IMR-90 (cell line): ENCODE measurements around the gene ATG10. TPM values are rescaled to one million over a fixed set of nuclear protein-coding genes. Genes with fewer than 3 reads are reported as not detected.

Source experiments
- ATAC-seq: fragments of 200-7000 bp; cut with Tn5 transposase; 2 replicates; pipeline ENCODE4 v1.9.1; 2020; ENCODE audit warnings: low read depth, mild to moderate bottlenecking, moderate library complexity
- BruUV-seq: library from RNA; stranded (reverse); fragments of 400-500 nt; replicated peaks from 2 replicates; lab custom pipeline; 2021; lab: Mats Ljungman, UMichigan
- CTCF ChIA-PET: fragments of 300-600 bp; formaldehyde crosslinking; extraction: SDS; loops from one replicate; lab custom pipeline; 2021; ENCODE audit warnings: antibody characterized with exemption; lab: Yijun Ruan, JAX
- POLR2A ChIA-PET: fragments of 300-600 bp; sonication (Branson Sonifier 250); formaldehyde crosslinking; loops from one replicate; lab custom pipeline; 2022; ENCODE audit warnings: antibody characterized with exemption; ENCODE audit not compliant: unreplicated experiment; lab: Charles Lee
- DNase-seq: peaks from one replicate; pipeline ENCODE4 v3.0.0; 2013
- H2AFZ ChIP-seq: replicated peaks from 2 replicates; pipeline ENCODE3; 2013; ENCODE audit warnings: low read length, mild to moderate bottlenecking; ENCODE audit not compliant: poor library complexity
- H2AK5ac ChIP-seq: 2 replicates; pipeline ENCODE4 v1.6.1; 2013; ENCODE audit warnings: low read depth, low read length, inconsistent platforms
- H2AK9ac ChIP-seq: replicated peaks from 2 replicates; pipeline ENCODE3; 2013; ENCODE audit warnings: mild to moderate bottlenecking, low read depth, low read length, moderate library complexity; ENCODE audit not compliant: poor library complexity
- H2BK120ac ChIP-seq: 2 replicates; pipeline ENCODE4 v1.6.1; 2013; ENCODE audit warnings: low read depth, low read length, inconsistent platforms
- H2BK15ac ChIP-seq: 3 replicates; pipeline ENCODE4 v1.6.1; 2013; ENCODE audit warnings: low read depth, low read length, inconsistent platforms
- H2BK20ac ChIP-seq: 2 replicates; pipeline ENCODE4 v1.6.1; 2013; ENCODE audit warnings: low read depth, mild to moderate bottlenecking, inconsistent platforms, low read length, moderate library complexity
- H2BK5ac ChIP-seq: 2 replicates; pipeline ENCODE4 v1.6.1; 2013; ENCODE audit warnings: mild to moderate bottlenecking, low read depth, low read length, inconsistent platforms; ENCODE audit not compliant: poor library complexity, severe bottlenecking
- H3K14ac ChIP-seq: replicated peaks from 2 replicates; pipeline ENCODE4 v1.6.1; 2013; ENCODE audit warnings: low read depth, low read length, inconsistent platforms
- H3K18ac ChIP-seq: 2 replicates; pipeline ENCODE4 v1.6.1; 2013; ENCODE audit warnings: low read depth, low read length, control low read depth
- H3K23ac ChIP-seq: 2 replicates; pipeline ENCODE4 v1.6.1; 2013; ENCODE audit warnings: low read depth, low read length, inconsistent platforms
- H3K27ac ChIP-seq: 2 replicates; pipeline ENCODE4 v1.5.1; 2013; ENCODE audit warnings: mild to moderate bottlenecking, control low read depth, low read length; ENCODE audit not compliant: insufficient read depth
- H3K27me3 ChIP-seq: 2 replicates; pipeline ENCODE4 v1.6.1; 2013; ENCODE audit warnings: low read length; ENCODE audit not compliant: control insufficient read depth, insufficient read depth
- H3K36me3 ChIP-seq: 2 replicates; pipeline ENCODE4 v1.6.1; 2013; ENCODE audit warnings: low read length, mixed read lengths; ENCODE audit not compliant: control insufficient read depth, insufficient read depth
- H3K4ac ChIP-seq: 2 replicates; pipeline ENCODE4 v1.6.1; 2013; ENCODE audit warnings: low read depth, low read length, inconsistent platforms
- H3K4me1 ChIP-seq: 2 replicates; pipeline ENCODE4 v1.6.1; 2013; ENCODE audit warnings: low read length, mixed read lengths; ENCODE audit not compliant: control insufficient read depth, insufficient read depth
- H3K4me2 ChIP-seq: 2 replicates; pipeline ENCODE4 v1.6.1; 2013; ENCODE audit warnings: low read depth, mild to moderate bottlenecking, control low read depth, low read length, moderate library complexity
- H3K4me3 ChIP-seq: 2 replicates; pipeline ENCODE4 v1.5.1; 2013; ENCODE audit warnings: low read depth, mild to moderate bottlenecking, control low read depth, low read length, moderate library complexity; ENCODE audit not compliant: insufficient read depth
- H3K56ac ChIP-seq: 2 replicates; pipeline ENCODE4 v1.6.1; 2013; ENCODE audit warnings: low read length, inconsistent platforms; ENCODE audit not compliant: insufficient read depth; ENCODE audit errors: extremely low read depth
- H3K79me1 ChIP-seq, 2 experiments: 2 replicates each; pipeline ENCODE4 v1.6.1; 2013; ENCODE audit warnings: low read length in 2 of 2, inconsistent platforms in 1 of 2, low read depth in 1 of 2
- H3K9ac ChIP-seq: 2 replicates; pipeline ENCODE4 v1.6.1; 2013; ENCODE audit warnings: low read depth, low read length, control low read depth
- H3K9me1 ChIP-seq: 2 replicates; pipeline ENCODE4 v1.6.1; 2013; ENCODE audit warnings: low read length, inconsistent platforms; ENCODE audit not compliant: insufficient read depth
- H3K9me3 ChIP-seq: 2 replicates; pipeline ENCODE4 v1.6.1; 2013; ENCODE audit warnings: low read length; ENCODE audit not compliant: control insufficient read depth, insufficient read depth
- H4K20me1 ChIP-seq: 2 replicates; pipeline ENCODE4 v1.6.1; 2013; ENCODE audit warnings: low read length, inconsistent platforms; ENCODE audit not compliant: insufficient read depth
- H4K5ac ChIP-seq: 2 replicates; pipeline ENCODE4 v1.6.1; 2013; ENCODE audit warnings: mild to moderate bottlenecking, low read depth, low read length, control low read depth
- H4K8ac ChIP-seq, 2 experiments: 2 replicates each; pipeline ENCODE4 v1.6.1; 2013; ENCODE audit warnings: low read depth in 2 of 2, low read length in 2 of 2, control low read depth in 1 of 2, inconsistent platforms in 1 of 2
- H4K91ac ChIP-seq: 2 replicates; pipeline ENCODE4 v1.6.1; 2013; ENCODE audit warnings: low read depth, low read length, inconsistent platforms; ENCODE audit not compliant: insufficient read depth
- CTCF ChIP-seq: conservative IDR thresholded peaks from 2 replicates; pipeline ENCODE4 v1.5.1; 2012; ENCODE audit warnings: mild to moderate bottlenecking, low read depth, low read length, improper control_type of control experiment
- MAFK ChIP-seq: IDR thresholded peaks from 2 replicates; pipeline ENCODE4 v1.6.1; 2012; ENCODE audit warnings: low read depth, low read length, improper control_type of control experiment
- MAZ ChIP-seq: IDR thresholded peaks from 2 replicates; pipeline ENCODE4 v1.6.1; 2012; ENCODE audit warnings: low read depth, mild to moderate bottlenecking, low read length, improper control_type of control experiment, moderate library complexity, borderline replicate concordance
- MXI1 ChIP-seq: IDR thresholded peaks from 2 replicates; pipeline ENCODE4 v1.6.1; 2012; ENCODE audit warnings: low read depth, mild to moderate bottlenecking, low read length, moderate library complexity, borderline replicate concordance
- RFX5 ChIP-seq: IDR thresholded peaks from 2 replicates; pipeline ENCODE4 v1.8.0; 2012; ENCODE audit warnings: low read depth, mild to moderate bottlenecking, low read length, moderate library complexity
- SMC3 ChIP-seq: fragments of 150-350 bp; IDR thresholded peaks from 2 replicates; pipeline ENCODE4 v1.6.1; 2016; ENCODE audit warnings: low read depth, mild to moderate bottlenecking, antibody characterized with exemption, low read length, moderate library complexity
- WGBS, 2 experiments: methylation state at CpG; one replicate each; pipeline versions ENCODE4 v1.1.5 to v1.1.7; 2013; ENCODE audit warnings: missing lambda C conversion rate in 2 of 2; ENCODE audit not compliant: insufficient read length in 1 of 2; ENCODE audit errors: extremely low coverage in 2 of 2; 5-methylcytosine and 5-hydroxymethylcytosine counted together
- dilution Hi-C: fragments of 300-500 bp; cut with HindIII; formaldehyde crosslinking; loops from one replicate; pipeline ENCODE4 v1.14.3; 2018; ENCODE audit warnings: low sequenced_read_pairs; ENCODE audit not compliant: unreplicated experiment
- in situ Hi-C: fragments of 300-500 bp; cut with MboI; formaldehyde crosslinking; loops from 3 replicates; pipeline ENCODE4 v1.14.3; 2019; ENCODE audit warnings: low sequenced_read_pairs, inconsistent platforms, mixed read lengths
- intact Hi-C: fragments of 100-400 bp; cut with micrococcal nuclease; formaldehyde crosslinking; loops from 2 replicates; pipeline ENCODE4 v1.10.0; 2022
- polyA plus RNA-seq, 3 experiments: library from polyadenylated mRNA; depleted of rRNA; stranded (reverse); fragments of >200 nt; gene quantifications; 2 replicates each; pipeline ENCODE4 v1.2.3, GENCODE V29; 2012; ENCODE audit warnings: low replicate concordance in 1 of 3
- total RNA-seq: library from RNA; depleted of rRNA; stranded (reverse); fragments of >200 nt; gene quantifications from 2 replicates; pipeline ENCODE4 v1.2.3, GENCODE V29; 2012

ATG10 gene
- total and polyA plus RNA-seq, 2 of the 4 experiments (the other 2 are of a cell fraction): 3.4 to 8.1 TPM

- Histone ChIP-seq H3K4me1 (no peaks in the 10 kb centered on the region), H3K18ac (no peak overlapping the region), H3K56ac (no peak overlapping the region), H2BK120ac (no peak overlapping the region), H3K27ac (no peak overlapping the region), H3K9ac (no peak overlapping the region), H3K14ac (no peak overlapping the region), H3K4me2 (no peak overlapping the region), H4K91ac (no peak overlapping the region), H2BK5ac (no peak overlapping the region), H3K9me1 (no peaks in the 10 kb centered on the region), H2BK15ac (no peak overlapping the region), H3K36me3 (no peaks in the 10 kb centered on the region), H2AFZ (no peak overlapping the region), H4K8ac (no peak overlapping the region), H4K20me1 (no peaks in the 10 kb centered on the region), H2AK9ac (no peak overlapping the region), H3K4ac (no peak overlapping the region), H2BK20ac (no peak overlapping the region), H3K9me3 (peaks cover 3% of the 10 kb centered on the region; the same call in 1 of the 2 replicates), H4K5ac (no peak overlapping the region), H3K4me3 (no peak overlapping the region), H3K79me1 (no peaks in the 10 kb centered on the region), H2AK5ac (no peak overlapping the region), H3K27me3 (no peaks in the 10 kb centered on the region), H3K23ac (no peak overlapping the region)
- ChIA-PET CTCF (interaction anchor here (0.8 to 2.1 kb wide), 2 partner anchors 11 to 70 kb away, joined by 3 to 7 read pairs; no protein-coding TSS in a partner anchor), POLR2A (no interaction called here)
- ATAC-seq (no peak), DNase-seq (no peak)
- intact Hi-C loops (no loop called here), in situ Hi-C loops (no loop called here), dilution Hi-C loops (no loop called here)
- WGBS, 2 experiments: no CpG with 5 or more reads among the region's 2 CpGs
- no TSS peak for BruUV-seq
- TF ChIP-seq SMC3: no peak
- no peak for TF ChIP-seq MAZ
- no peak for TF ChIP-seq MXI1
- TF ChIP-seq RFX5: no peak
- no peak for TF ChIP-seq CTCF
- TF ChIP-seq MAFK: no peak
Observed at GRCh38 chr5:82095536-82095935, 123.7 kb downstream of the ATG10 start.
